Memory B cell (primary cell): ENCODE data around the gene ZNF582.

Experiments
- ATAC-seq: fragments of 150-1000 bp; cut with Tn5 transposase; 2 replicates; pipeline ENCODE4 v1.10.0; 2021; ENCODE audit warnings: low read depth, mild to moderate bottlenecking, moderate library complexity
- DNase-seq, 2 donors: peaks; one replicate each; pipeline ENCODE4 v3.0.0; 2022; ENCODE audit warnings: low spot score in 2 of 2
- H3K27ac Mint-ChIP-seq: one replicate; pipeline ENCODE4 v1.8.0; 2022; ENCODE audit warnings: mild to moderate bottlenecking, moderate library complexity, mixed read lengths
- H3K27me3 Mint-ChIP-seq: one replicate; pipeline ENCODE4 v1.8.0; 2022; ENCODE audit warnings: mixed read lengths
- H3K36me3 Mint-ChIP-seq: one replicate; pipeline ENCODE4 v1.8.0; 2022; ENCODE audit warnings: mild to moderate bottlenecking, mixed read lengths
- H3K4me1 Mint-ChIP-seq: one replicate; pipeline ENCODE4 v1.8.0; 2022; ENCODE audit warnings: mixed read lengths
- H3K4me3 Mint-ChIP-seq: one replicate; pipeline ENCODE4 v1.8.0; 2022; ENCODE audit warnings: mild to moderate bottlenecking, moderate library complexity, mixed read lengths
- H3K9me3 Mint-ChIP-seq: one replicate; pipeline ENCODE4 v1.8.0; 2022; ENCODE audit warnings: mixed read lengths

The ZNF582 gene

GRCh38 chr19:56393119-56394012 is at the start of gene ZNF582:
Gene ZNF582, minus strand, starts transcription at chr19:56393534. Its CDS starts 1,782 bp downstream, at chr19:56391752.
- Mint-ChIP-seq H3K9me3 (peaks cover 17% of the 10 kb centered on the region), H3K27ac (peak within 1 kb of the TSS; percentile 97), H3K4me3 (peak within 1 kb of the TSS; percentile 99), H3K27me3 (no peaks in the 10 kb centered on the region), H3K4me1 (peaks cover 3% of the 10 kb centered on the region), H3K36me3 (peaks cover 49% of the 10 kb centered on the region)
- ATAC-seq: peak; percentile 94
- DNase-seq: peak; percentile 84 to 85

- H3K4me3 Mint-ChIP-seq: no peak overlapping the region
- H3K9me3 Mint-ChIP-seq: peaks cover 30% of the 10 kb centered on the region
- DNase-seq (no peak), ATAC-seq (no peak)
- no peaks in the 10 kb centered on the region for H3K27me3 Mint-ChIP-seq
- no peak overlapping the region for H3K27ac Mint-ChIP-seq
- no peaks in the 10 kb centered on the region for H3K4me1 Mint-ChIP-seq
- H3K36me3 Mint-ChIP-seq: peaks cover 13% of the 10 kb centered on the region
Observed at GRCh38 chr19:56441206-56441792, 48.0 kb upstream of the ZNF582 start.

- Mint-ChIP-seq H3K4me1 (no peaks in the 10 kb centered on the region), H3K27me3 (no peaks in the 10 kb centered on the region), H3K4me3 (no peak overlapping the region), H3K36me3 (peaks cover 42% of the 10 kb centered on the region), H3K9me3 (peaks cover 25% of the 10 kb centered on the region), H3K27ac (no peak overlapping the region)
- no peak for DNase-seq
- ATAC-seq: no peak
Observed at GRCh38 chr19:56423985-56424353, 30.6 kb upstream of the ZNF582 start.

GRCh38 chr19:56423276-56423984 is 30.1 kb upstream of the ZNF582 start:
- ATAC-seq (no peak), DNase-seq (no peak)
- Mint-ChIP-seq H3K4me3 (no peak overlapping the region), H3K36me3 (peaks cover 45% of the 10 kb centered on the region), H3K27ac (no peak overlapping the region), H3K4me1 (no peaks in the 10 kb centered on the region), H3K27me3 (no peaks in the 10 kb centered on the region), H3K9me3 (peaks cover 26% of the 10 kb centered on the region)

GRCh38 chr19:56405062-56405461 is 11.7 kb upstream of the ZNF582 start:
- Mint-ChIP-seq H3K27ac (peak overlapping the region; percentile 98), H3K9me3 (peaks cover 38% of the 10 kb centered on the region), H3K36me3 (peaks cover 49% of the 10 kb centered on the region), H3K4me1 (peaks cover 25% of the 10 kb centered on the region), H3K27me3 (no peaks in the 10 kb centered on the region), H3K4me3 (peak overlapping the region; percentile 81)
- ATAC-seq (no peak), DNase-seq (no peak)

GRCh38 chr19:56404705-56405056 is 11.3 kb upstream of the ZNF582 start:
- Mint-ChIP-seq H3K27ac (peak overlapping the region; percentile 98), H3K4me3 (peak overlapping the region; percentile 81), H3K4me1 (peaks cover 25% of the 10 kb centered on the region), H3K27me3 (no peaks in the 10 kb centered on the region), H3K36me3 (peaks cover 46% of the 10 kb centered on the region), H3K9me3 (peaks cover 35% of the 10 kb centered on the region)
- no peak for DNase-seq
- no peak for ATAC-seq

- peak within 1 kb of the TSS; percentile 98 for H3K27ac Mint-ChIP-seq
- peaks cover 25% of the 10 kb centered on the region for H3K4me1 Mint-ChIP-seq
- H3K4me3 Mint-ChIP-seq: peak within 1 kb of the TSS; percentile 81
- peak; percentile 82 for ATAC-seq
- DNase-seq: peak; percentile 91 to 92
- H3K27me3 Mint-ChIP-seq: no peaks in the 10 kb centered on the region
- H3K9me3 Mint-ChIP-seq: peaks cover 35% of the 10 kb centered on the region
- H3K36me3 Mint-ChIP-seq: peaks cover 48% of the 10 kb centered on the region
Observed at GRCh38 chr19:56403764-56404704, 10.7 kb upstream of the ZNF582 start, which contains the start of gene ZNF583. Gene ZNF583, plus strand, starts transcription at chr19:56404332. Its CDS starts 2,783 bp downstream, at chr19:56407115.

GRCh38 chr19:56403261-56403660 is 9.9 kb upstream of the ZNF582 start:
- ATAC-seq: peak; percentile 17
- H3K27me3 Mint-ChIP-seq: no peaks in the 10 kb centered on the region
- H3K27ac Mint-ChIP-seq: peak overlapping the region; percentile 98
- peak in 1 of 2 donors; percentile 16 for DNase-seq
- peaks cover 28% of the 10 kb centered on the region for H3K9me3 Mint-ChIP-seq
- peaks cover 47% of the 10 kb centered on the region for H3K36me3 Mint-ChIP-seq
- H3K4me3 Mint-ChIP-seq: peak overlapping the region; percentile 81
- peaks cover 25% of the 10 kb centered on the region for H3K4me1 Mint-ChIP-seq

- no peak for DNase-seq
- peaks cover 25% of the 10 kb centered on the region for H3K9me3 Mint-ChIP-seq
- ATAC-seq: no peak
- H3K36me3 Mint-ChIP-seq: peaks cover 47% of the 10 kb centered on the region
- no peak overlapping the region for H3K4me3 Mint-ChIP-seq
- H3K27ac Mint-ChIP-seq: peak overlapping the region; percentile 22
- no peaks in the 10 kb centered on the region for H3K27me3 Mint-ChIP-seq
- peaks cover 25% of the 10 kb centered on the region for H3K4me1 Mint-ChIP-seq
Observed at GRCh38 chr19:56400485-56400884, 7.2 kb upstream of the ZNF582 start.

GRCh38 chr19:56398809-56399208 is 5.5 kb upstream of the ZNF582 start:
- H3K4me3 Mint-ChIP-seq: no peak overlapping the region
- H3K36me3 Mint-ChIP-seq: peaks cover 40% of the 10 kb centered on the region
- H3K27ac Mint-ChIP-seq: no peak overlapping the region
- H3K27me3 Mint-ChIP-seq: no peaks in the 10 kb centered on the region
- no peak for ATAC-seq
- DNase-seq: no peak
- peaks cover 16% of the 10 kb centered on the region for H3K9me3 Mint-ChIP-seq
- peaks cover 11% of the 10 kb centered on the region for H3K4me1 Mint-ChIP-seq

- Mint-ChIP-seq H3K4me3 (no peak overlapping the region), H3K4me1 (no peaks in the 10 kb centered on the region), H3K27ac (no peak overlapping the region), H3K27me3 (no peaks in the 10 kb centered on the region), H3K36me3 (peaks cover 48% of the 10 kb centered on the region), H3K9me3 (peaks cover 21% of the 10 kb centered on the region)
- no peak for ATAC-seq
- DNase-seq: no peak
Observed at GRCh38 chr19:56383826-56384605, 9.3 kb downstream of the ZNF582 start.

GRCh38 chr19:56377105-56377924 is 16.0 kb downstream of the ZNF582 start:
- H3K36me3 Mint-ChIP-seq: peaks cover 58% of the 10 kb centered on the region
- H3K27ac Mint-ChIP-seq: no peak overlapping the region
- no peak for ATAC-seq
- no peak overlapping the region for H3K4me3 Mint-ChIP-seq
- no peaks in the 10 kb centered on the region for H3K27me3 Mint-ChIP-seq
- peaks cover 21% of the 10 kb centered on the region for H3K9me3 Mint-ChIP-seq
- DNase-seq: no peak
- no peaks in the 10 kb centered on the region for H3K4me1 Mint-ChIP-seq
